Esophagus mucosa (tissue), 1 donor: ENCODE data around the gene TRABD. TPM values are rescaled to one million over a fixed set of nuclear protein-coding genes. Genes with fewer than 3 reads are reported as not detected.
"Not testable (repeated sequence)": the region's sequence is repeated elsewhere in the genome, so short reads cannot be mapped to it uniquely, and the experiment has no call there.

Experiments used
- ATAC-seq: fragments of 200-7000 bp; cut with Tn5 transposase; one replicate; pipeline ENCODE4 v1.9.1; 2020
- total RNA-seq: library from RNA; stranded (reverse); gene quantifications from one replicate; pipeline ENCODE4 v1.2.4, GENCODE V29; 2023
- donor health status: DM: yes; HTN: yes; CAD: no.

The TRABD gene
- total RNA-seq, 1 donor from 2014 or later = 32.6 TPM

GRCh38 chr22:50153056-50153755 lies 32.5 kb upstream of the TRABD start:
- ATAC-seq = no peak

- ATAC-seq = no peak
Measured at GRCh38 chr22:50153756-50154140, 32.0 kb upstream of the TRABD start.

DNA sequence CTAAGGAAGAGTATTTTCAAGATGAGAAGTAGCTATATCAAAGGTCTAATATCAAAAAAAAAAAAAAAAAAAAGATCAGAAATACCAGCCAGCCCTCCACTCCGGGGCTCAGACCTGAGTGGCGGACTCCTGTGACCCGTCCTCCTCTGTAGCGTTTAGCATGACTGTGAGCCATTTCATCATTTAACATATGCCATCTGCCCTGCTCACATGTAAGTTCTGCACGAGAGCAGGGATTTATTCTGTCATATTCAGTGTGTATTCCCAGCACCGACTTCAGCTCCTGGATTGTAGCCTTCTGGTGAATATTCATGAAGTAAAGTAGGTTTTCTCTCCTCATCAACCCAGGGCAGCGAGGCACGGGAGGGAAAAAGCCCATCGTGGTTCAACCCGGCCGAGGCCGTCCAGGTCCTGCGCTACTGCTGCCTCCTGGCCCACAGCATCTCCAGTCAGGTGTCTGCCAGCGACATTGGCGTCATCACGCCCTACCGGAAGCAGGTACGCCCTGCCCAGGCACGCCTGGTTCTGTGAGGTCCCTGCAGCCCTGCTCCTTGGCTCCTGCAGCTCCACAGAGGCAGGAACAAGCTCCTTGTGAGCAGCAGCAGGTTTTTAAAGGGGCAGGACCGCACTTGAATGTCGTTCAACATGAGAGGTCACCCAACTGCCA lies 27.9 kb upstream of the TRABD start:
- peak; percentile 95 for ATAC-seq

DNA sequence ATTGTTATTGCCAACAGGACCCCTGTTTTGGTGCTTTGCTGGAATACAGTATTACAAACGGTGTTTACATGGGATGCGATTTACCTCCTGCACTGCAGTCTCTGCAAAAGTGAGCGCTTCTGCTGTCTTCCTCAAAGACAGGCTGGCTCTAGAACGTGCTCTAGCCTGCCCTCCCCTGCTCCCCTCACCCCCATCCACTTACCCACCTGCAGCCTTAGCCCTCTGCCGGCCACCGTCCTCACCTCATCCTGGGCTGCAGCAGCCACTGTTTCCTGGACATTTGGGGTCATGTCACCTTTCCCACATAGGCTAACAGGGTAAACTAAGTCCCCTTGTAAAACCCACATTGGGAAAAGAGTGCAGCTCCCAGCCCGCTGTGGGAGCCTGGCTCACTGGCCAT lies 24.8 kb upstream of the TRABD start:
- ATAC-seq = no peak

DNA sequence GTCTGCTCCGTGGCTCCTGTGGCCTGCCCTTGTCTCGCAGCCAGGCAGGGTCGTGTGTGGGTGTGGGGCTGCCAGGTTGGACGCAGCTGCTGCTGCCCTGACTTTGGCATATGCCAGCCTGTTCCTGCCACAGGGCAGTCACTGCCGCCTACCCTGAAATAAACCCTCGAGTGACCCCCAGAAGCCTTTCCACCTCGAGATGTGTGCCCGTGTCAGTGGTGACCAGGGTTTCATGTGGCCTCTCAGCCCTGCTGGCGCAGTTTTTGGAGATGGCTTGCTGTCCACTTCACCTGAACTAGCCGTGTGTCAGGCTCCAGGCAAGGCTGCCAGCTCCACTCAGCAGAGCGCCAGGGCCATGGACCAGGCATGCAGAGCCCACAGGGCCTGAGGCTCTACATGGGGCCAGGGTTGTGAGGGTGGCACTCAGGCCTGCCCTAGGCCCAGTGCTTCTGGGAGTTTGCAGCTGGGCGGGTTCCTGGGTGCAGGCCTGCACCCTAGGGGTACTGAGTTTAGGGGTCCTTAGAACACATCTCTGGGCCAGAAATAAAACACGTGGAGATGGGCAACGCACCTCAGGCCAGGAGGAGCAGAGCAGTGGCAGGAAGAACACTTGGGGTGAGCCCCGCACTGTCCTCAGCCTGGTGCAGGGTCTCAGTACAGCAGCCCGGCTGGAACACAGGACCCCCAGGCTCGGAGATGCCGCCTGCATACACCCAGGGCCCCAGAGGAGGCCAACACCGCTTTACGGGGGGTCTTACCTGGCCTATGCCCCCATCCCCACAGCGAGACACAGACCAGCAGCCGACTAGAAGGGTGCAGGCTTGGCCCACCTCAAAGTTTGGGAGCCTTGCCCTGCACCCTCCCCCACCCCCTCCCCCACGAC lies 24.0 kb upstream of the TRABD start:
- no peak for ATAC-seq

GRCh38 chr22:50162391-50162956 lies 23.2 kb upstream of the TRABD start:
- no peak for ATAC-seq

GRCh38 chr22:50165436-50166123 lies 20.1 kb upstream of the TRABD start:
- ATAC-seq = no peak

DNA sequence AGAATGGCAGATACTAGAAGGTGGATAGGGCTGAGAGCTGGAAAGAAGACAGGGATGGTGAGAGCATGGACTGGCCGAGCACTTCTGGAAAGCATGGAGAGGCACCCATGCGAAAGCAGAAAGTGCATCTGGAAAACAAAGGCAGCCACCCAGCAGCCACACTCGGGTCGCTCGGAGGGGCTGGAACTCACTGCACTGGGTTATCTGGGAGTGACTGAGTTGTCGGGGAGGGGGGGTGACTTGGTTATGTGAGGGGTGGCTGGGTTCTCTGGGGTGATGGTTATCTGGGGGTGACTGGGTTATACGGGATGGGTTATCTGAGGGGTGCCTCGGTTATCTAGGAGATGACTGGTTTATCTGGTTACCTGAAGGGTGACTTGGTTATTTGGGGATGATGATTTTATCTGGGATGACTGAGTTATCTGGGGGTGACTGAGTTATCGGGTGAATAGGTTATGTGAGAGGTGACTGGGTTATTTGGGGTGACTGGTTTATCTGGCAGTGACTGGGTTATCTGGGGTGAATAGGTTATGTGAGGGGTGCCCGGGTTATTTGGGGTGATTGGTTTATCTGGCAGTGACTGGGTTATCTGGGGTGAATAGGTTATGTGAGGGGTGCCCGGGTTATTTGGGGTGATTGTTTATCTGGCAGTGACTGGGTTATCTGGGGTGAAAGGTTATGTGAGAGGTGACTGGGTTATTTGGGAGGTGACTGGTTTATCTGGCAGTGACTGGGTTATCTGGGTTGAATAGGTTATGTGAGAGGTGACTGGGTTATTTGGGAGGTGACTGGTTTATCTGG lies 17.8 kb upstream of the TRABD start:
- no peak for ATAC-seq

GRCh38 chr22:50168490-50169180 lies 17.1 kb upstream of the TRABD start:
- not testable (repeated sequence) for ATAC-seq

DNA sequence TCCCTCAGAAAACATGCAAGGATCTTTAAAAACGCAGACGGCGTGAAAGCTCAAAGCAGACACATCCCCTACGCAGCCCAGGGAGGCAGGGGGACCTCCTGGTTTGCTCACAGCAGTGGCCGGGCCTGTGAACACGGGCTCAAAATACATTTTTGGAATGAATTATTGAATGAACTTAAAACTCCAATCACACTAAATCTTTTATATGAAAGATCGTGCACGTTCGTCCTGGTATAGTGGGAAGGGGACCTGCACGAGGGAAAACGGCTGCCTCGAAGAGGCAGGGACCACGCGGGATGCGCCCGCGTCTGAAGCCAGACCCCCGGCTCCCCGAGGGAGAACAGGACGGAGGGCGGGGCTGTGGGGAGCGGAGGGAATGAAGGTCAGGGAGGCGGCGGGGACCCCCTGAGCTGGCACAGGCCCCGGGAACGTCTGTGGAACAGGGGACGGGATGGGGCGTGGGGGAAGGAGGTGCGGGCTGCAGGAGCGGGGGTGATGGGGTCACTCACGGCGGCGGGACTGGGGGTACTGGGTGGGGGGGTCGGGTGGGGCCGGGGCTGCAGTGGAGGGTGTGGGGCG lies 16.4 kb upstream of the TRABD start:
- no peak for ATAC-seq

- peak; percentile 13 for ATAC-seq
Measured at GRCh38 chr22:50169774-50170341, 15.9 kb upstream of the TRABD start.

GRCh38 chr22:50170453-50171318 lies 15.0 kb upstream of the TRABD start, which contains the start of gene PANX2:
Gene PANX2 (plus strand): TSS chr22:50170731. CDS start chr22:50170731, 0 bp downstream.
- no peak for ATAC-seq

DNA sequence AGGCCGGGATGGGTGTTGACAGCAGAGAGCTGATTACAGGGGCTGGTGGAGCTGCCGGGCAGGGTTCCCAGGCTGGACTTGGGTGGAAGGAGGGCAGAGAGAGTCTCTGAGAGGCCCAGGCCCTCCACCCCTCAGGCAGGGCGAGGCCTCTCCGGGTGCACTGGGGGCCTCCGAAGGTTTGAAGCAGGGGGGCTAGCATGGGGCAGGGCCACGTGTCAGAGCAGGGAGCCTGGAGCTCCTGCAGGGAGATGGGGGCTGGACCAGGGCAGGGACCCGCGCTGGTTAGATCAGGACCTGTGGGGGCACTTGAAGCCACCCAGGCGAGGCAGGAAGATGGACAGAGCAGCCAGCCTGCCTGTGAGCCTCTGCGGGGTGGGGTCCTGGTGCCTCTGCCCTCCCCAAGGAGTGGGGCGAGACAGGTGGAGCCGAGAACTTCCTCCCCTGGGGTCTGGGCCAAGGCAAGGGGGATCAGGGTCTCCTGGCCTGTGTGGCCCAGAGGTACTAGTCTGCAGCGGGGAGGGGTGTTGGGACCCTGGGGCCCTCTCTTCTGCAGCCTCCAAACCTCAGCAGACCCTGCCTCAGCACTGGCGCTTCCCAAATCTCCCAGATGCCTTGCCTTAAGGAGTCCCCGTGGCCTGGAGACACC lies 14.3 kb upstream of the TRABD start:
- peak; percentile 10 for ATAC-seq

DNA sequence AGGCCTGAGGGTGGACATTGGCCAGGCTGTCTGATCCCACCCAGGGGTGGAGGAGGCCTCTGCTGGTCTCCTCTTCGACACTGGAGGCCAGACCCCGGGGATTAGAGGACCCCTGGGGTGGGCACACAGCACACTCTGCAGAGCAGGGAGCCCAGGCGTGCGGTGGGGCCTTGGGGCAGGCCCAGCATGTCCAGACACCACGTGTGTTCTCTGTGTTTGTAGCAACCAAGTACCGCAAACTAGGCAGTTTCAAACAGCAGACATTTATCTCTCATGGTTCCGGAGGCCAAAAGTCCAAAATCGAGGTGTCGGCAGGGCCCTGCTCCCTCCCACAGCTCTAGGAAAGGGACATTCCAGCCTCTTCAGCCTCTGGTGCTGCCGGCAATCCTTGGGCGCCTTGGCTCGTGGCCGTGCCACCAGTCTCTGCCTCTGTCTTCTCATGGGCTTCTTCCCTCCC lies 13.7 kb upstream of the TRABD start:
- peak; percentile 8 for ATAC-seq

DNA sequence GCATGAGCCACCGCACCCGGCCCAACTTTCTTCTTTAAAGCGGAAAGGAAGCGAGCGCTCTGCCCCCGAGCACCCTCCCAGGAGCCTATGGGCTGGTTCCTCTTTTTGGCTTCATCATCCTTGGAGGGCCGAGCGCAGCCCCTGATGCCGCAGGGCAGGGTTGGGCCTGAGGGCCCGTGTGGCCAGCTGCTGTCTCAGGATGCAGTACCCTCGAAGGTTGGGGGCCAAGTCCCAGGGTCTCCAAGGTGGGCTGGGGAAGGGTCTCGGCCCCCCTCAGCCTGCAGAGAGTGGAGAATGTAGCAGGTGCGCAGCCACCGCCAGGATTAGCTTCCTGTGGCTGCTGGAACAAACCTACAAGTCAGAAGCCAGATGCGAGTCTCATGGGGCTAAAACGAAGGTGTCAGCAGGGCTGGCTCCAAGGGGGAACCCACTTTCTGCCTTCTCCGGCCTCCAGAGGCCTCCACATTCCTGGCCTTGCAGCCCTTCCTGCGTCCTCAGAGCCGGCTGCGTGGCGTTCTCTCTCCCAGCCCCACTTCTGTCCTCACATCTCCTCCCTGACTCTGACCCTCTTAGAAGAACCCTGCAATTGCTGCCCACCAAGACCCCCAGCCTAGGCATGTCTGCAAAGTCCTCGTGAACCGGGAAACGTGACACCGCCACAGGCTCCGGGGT lies 12.3 kb upstream of the TRABD start:
- no peak for ATAC-seq

GRCh38 chr22:50173983-50174355 lies 11.7 kb upstream of the TRABD start:
- no peak for ATAC-seq

GRCh38 chr22:50174382-50175190 lies 11.1 kb upstream of the TRABD start:
- ATAC-seq = no peak
